Loucy (cell line): Measurements from ENCODE around the gene MPND.

Source experiments
- H2AFZ ChIP-seq: fragments of 200-600 bp; sonication (generic); 2 replicates; pipeline ENCODE4 v1.6.0; 2016; ENCODE audit warnings: antibody characterized with exemption, mild to moderate bottlenecking, low read length, moderate library complexity
- H3F3A ChIP-seq: fragments of 200-600 bp; 2 replicates; pipeline ENCODE4 v1.6.0; 2016; ENCODE audit warnings: antibody characterized with exemption, low read depth, mild to moderate bottlenecking
- H3K27me3 ChIP-seq: fragments of 200-600 bp; sonication (generic); 2 replicates; pipeline ENCODE4 v1.6.1; 2014; ENCODE audit warnings: low read length, mild to moderate bottlenecking; ENCODE audit not compliant: insufficient read depth, poor library complexity, severe bottlenecking
- H3K36me3 ChIP-seq: fragments of 200-600 bp; sonication (generic); 2 replicates; pipeline ENCODE4 v1.6.1; 2016; ENCODE audit warnings: low read length; ENCODE audit not compliant: insufficient read depth
- H3K4me1 ChIP-seq: fragments of 200-600 bp; sonication (generic); 2 replicates; pipeline ENCODE4 v1.5.1; 2014; ENCODE audit warnings: low read length, mild to moderate bottlenecking; ENCODE audit not compliant: insufficient read depth, poor library complexity, severe bottlenecking
- H3K4me2 ChIP-seq: fragments of 200-600 bp; sonication (generic); 2 replicates; pipeline ENCODE4 v1.6.0; 2014; ENCODE audit warnings: antibody characterized with exemption, low read length, low read depth, mild to moderate bottlenecking; ENCODE audit not compliant: poor library complexity, severe bottlenecking
- H3K4me3 ChIP-seq: fragments of 200-600 bp; sonication (generic); 2 replicates; pipeline ENCODE4 v1.5.1; 2014; ENCODE audit warnings: low read length, mild to moderate bottlenecking, mixed read lengths; ENCODE audit not compliant: poor library complexity, severe bottlenecking
- H3K79me2 ChIP-seq: fragments of 200-600 bp; sonication (generic); 2 replicates; pipeline ENCODE4 v1.6.1; 2014; ENCODE audit warnings: low read length; ENCODE audit not compliant: insufficient read depth
- H3K9ac ChIP-seq: fragments of 200-600 bp; sonication (generic); 2 replicates; pipeline ENCODE4 v1.6.0; 2014; ENCODE audit warnings: mild to moderate bottlenecking, low read depth, low read length, moderate library complexity; ENCODE audit not compliant: poor library complexity, severe bottlenecking
- H3K9me2 ChIP-seq: fragments of 200-600 bp; sonication (generic); replicated peaks from 2 replicates; pipeline ENCODE4 v1.6.1; 2016; ENCODE audit warnings: low read depth, low read length, mixed read lengths
- H3K9me3 ChIP-seq: fragments of 200-600 bp; sonication (generic); 2 replicates; pipeline ENCODE4 v1.6.1; 2014; ENCODE audit warnings: mild to moderate bottlenecking, antibody characterized with exemption, low read length, low read depth; ENCODE audit not compliant: insufficient read depth
- H4K20me1 ChIP-seq: fragments of 200-600 bp; sonication (generic); 2 replicates; pipeline ENCODE4 v1.6.0; 2014; ENCODE audit warnings: antibody characterized with exemption, low read length, mild to moderate bottlenecking; ENCODE audit not compliant: insufficient read depth, poor library complexity, severe bottlenecking
- CTCF ChIP-seq: fragments of 200-600 bp; sonication (generic); conservative IDR thresholded peaks from 2 replicates; pipeline ENCODE4 v1.5.1; 2014; ENCODE audit warnings: mild to moderate bottlenecking, antibody characterized with exemption, low read length
- EZH2phosphoT487 ChIP-seq: fragments of 200-600 bp; IDR thresholded peaks from 2 replicates; pipeline ENCODE4 v1.6.1; 2018; ENCODE audit warnings: antibody characterized with exemption, mild to moderate bottlenecking, moderate library complexity, borderline replicate concordance

The MPND gene

GRCh38 chr19:4343370-4344307 is at the start of gene MPND:
Gene MPND (plus strand): TSS chr19:4343562. CDS start chr19:4343594, 32 bp downstream.
- Histone ChIP-seq H3K4me2 (peak within 1 kb of the TSS; percentile 99), H3K4me1 (peaks cover 15% of the 10 kb centered on the region), H3K9ac (peak within 1 kb of the TSS; percentile 99), H3K9me3 (no peaks in the 10 kb centered on the region), H3K36me3 (no peaks in the 10 kb centered on the region), H3K4me3 (peak within 1 kb of the TSS; percentile 93), H3K27me3 (no peaks in the 10 kb centered on the region), H3K9me2 (no peaks in the 10 kb centered on the region), H4K20me1 (peaks cover 6% of the 10 kb centered on the region), H3K79me2 (peaks cover 8% of the 10 kb centered on the region), H2AFZ (peak within 1 kb of the TSS; percentile 93), H3F3A (peaks cover 2% of the 10 kb centered on the region; the same call in 1 of the 2 replicates)
- TF ChIP-seq CTCF (no peak), EZH2phosphoT487 (no peak)

GRCh38 chr19:4294389-4294788 is 49.0 kb upstream of the MPND start:
- H3K4me1 ChIP-seq = no peaks in the 10 kb centered on the region
- H3K9me3 ChIP-seq = no peaks in the 10 kb centered on the region
- H3K79me2 ChIP-seq = no peaks in the 10 kb centered on the region
- H2AFZ ChIP-seq = no peak overlapping the region
- no peaks in the 10 kb centered on the region for H3K27me3 ChIP-seq
- H3K9me2 ChIP-seq = no peaks in the 10 kb centered on the region
- no peaks in the 10 kb centered on the region for H4K20me1 ChIP-seq
- no peak overlapping the region for H3K4me2 ChIP-seq
- H3F3A ChIP-seq = no peaks in the 10 kb centered on the region
- H3K4me3 ChIP-seq = no peak overlapping the region
- no peaks in the 10 kb centered on the region for H3K36me3 ChIP-seq
- TF ChIP-seq EZH2phosphoT487 (no peak), CTCF (no peak)
- no peak overlapping the region for H3K9ac ChIP-seq

GRCh38 chr19:4295972-4296771 is 47.2 kb upstream of the MPND start:
- Histone ChIP-seq H3K79me2 (no peaks in the 10 kb centered on the region), H4K20me1 (no peaks in the 10 kb centered on the region), H3K4me1 (no peaks in the 10 kb centered on the region), H3K9me2 (no peaks in the 10 kb centered on the region), H3K4me3 (no peak overlapping the region), H3K27me3 (no peaks in the 10 kb centered on the region), H3F3A (no peaks in the 10 kb centered on the region), H2AFZ (no peak overlapping the region), H3K36me3 (no peaks in the 10 kb centered on the region), H3K4me2 (no peak overlapping the region), H3K9ac (no peak overlapping the region), H3K9me3 (no peaks in the 10 kb centered on the region)
- TF ChIP-seq EZH2phosphoT487 (no peak), CTCF (no peak)
